Inflammatory macrophage (primary cell): Measurements from ENCODE around the gene ARHGAP10.
"Not testable (repeated sequence)": the region's sequence is repeated elsewhere in the genome, so short reads cannot be mapped to it uniquely, and the experiment has no call there.

ENCODE experiments used
- DNase-seq, 2 donors: peaks; one replicate each; pipeline ENCODE4 v3.0.0-alpha.2; 2020 to 2022

Gene ARHGAP10

DNA sequence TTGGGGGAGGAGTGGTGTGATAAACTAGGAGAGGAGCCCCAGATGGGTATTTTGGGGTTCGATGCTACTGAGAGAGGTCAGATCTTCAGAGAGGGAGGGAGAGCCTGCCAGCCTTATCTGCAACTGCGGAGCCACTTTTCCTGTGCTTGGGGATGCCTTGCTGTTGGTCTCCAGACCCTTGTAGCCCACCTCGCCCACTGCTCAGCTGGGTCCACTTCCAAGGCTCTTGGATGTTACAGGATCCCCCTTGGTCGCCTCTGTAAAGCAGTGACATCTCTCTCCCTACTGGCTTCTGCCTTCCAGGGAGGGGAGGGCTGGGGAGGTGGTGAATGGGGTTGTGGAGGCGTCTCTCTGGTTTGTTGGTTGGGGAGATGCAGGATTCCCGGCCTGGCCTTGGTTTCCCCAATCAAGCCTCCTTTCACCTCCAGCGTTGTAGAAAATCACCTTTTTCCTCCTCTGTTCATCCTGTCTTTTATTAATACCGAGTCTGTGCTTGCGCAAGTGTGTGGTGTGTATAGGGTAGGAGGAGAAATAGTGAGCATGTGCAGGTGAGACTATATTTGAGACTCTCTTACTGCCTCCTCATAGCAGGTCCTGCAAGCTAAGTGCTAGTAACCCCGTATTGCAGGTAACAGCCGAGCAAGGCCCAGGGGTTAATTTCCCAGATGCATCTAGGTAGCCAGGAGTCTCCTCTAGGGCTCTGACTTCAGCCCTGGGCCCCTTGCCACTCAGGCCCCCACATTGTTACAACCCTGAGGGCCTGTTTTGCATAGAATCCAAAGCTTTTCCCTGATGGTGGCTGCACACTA lies 337.4 kb downstream of the ARHGAP10 start:
- DNase-seq = no peak

DNA sequence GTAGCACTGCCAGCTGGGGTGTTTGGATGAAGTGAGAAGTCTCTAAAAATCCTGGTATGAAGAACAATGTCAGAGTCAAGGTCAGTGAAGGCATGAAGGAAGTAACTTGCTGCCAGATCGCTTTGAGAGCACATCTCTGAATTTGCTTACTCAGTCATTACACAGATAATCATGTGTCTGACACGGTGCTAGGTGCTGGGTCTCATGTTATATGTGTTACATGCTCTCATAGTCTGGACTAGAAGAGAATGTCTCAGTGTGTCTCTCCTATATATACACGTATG lies 337.9 kb downstream of the ARHGAP10 start:
- no peak for DNase-seq

- DNase-seq = no peak
Measured at GRCh38 chr4:148071009-148071408, 339.1 kb downstream of the ARHGAP10 start.

DNA sequence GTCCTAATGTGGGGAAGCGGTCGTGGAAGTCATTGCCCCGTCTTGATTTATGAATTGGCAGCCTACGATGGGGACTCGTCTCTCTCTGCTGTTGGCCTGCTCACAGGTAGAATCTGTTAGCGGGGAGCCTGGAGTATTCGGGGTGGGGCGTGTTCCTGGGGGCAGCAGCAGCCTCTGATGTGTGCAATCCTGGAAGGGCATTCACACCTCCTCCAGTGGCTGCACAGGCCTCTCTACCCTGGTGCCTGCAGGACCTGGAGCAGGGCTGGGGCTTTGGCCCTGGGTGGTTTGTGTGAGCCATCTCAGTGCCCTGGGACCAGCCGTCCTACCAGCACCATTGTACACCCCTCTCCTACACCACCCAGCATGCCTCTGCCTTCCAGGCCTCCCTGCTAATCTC lies 340.9 kb downstream of the ARHGAP10 start:
- no peak for DNase-seq

- DNase-seq = no peak
Measured at GRCh38 chr4:148073349-148073748, 341.5 kb downstream of the ARHGAP10 start.

- no peak for DNase-seq
Measured at GRCh38 chr4:148074462-148074861, 342.6 kb downstream of the ARHGAP10 start.

DNA sequence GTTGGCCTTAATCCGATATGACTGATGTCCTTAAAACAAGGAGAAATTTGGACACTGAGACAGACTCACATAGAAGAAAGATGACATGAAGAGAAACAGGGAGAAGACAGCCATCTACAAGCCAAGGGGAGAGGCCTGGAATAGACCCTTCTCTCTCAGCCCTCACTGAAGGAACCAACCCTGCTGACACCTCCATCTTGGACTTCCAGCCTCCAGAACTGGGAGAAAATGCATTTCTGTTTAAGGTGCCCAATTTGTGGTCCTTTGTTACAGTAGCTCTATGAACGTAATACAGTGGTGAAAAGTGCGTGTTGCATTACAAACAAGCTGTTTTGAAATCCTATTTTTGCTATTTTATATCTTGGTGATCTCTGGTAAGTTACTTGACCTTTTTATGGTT lies 343.6 kb downstream of the ARHGAP10 start:
- DNase-seq = no peak

GRCh38 chr4:148076964-148077363 lies 345.1 kb downstream of the ARHGAP10 start:
- DNase-seq = no peak

DNA sequence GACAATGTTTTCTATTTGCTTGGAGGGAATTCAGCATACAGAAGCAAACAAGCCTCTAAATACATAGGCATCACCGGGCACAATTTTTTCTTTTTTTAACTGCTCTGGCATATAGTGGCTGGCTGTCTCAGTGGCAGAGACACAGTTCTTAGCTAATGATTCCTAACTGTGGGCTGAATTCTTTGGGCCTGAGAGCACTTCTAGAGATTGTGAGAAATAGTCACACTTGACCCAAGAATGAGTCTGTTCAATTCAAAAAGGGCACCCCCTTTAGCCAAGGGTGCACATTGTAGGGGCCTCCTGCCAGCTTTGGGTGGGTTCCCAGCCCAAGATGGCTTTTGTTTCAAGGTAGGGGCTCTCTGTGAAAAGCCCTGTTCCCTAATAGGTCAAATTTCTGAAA lies 345.7 kb downstream of the ARHGAP10 start:
- no peak for DNase-seq

DNA sequence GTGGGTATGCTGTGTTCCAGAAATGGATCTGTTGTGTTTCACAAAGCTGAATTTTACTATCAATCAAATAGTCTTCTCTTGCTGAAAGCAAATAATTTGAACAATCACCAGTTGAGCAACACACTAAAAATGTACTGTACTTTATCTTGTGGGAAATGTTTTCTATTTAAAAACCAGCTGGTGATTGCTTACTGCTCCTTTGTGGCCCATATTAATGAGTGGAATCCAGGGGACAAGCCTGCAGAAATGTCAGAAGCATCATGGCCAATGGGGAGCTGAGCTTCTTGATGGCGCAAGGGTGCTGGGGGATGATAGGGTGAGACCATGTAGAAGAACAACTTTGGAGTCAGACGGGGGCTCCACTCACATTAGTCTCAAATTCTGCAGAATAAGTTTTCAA lies 346.2 kb downstream of the ARHGAP10 start:
- no peak for DNase-seq

- DNase-seq = no peak
Measured at GRCh38 chr4:148079961-148080360, 348.1 kb downstream of the ARHGAP10 start.

GRCh38 chr4:148081267-148081666 lies 349.4 kb downstream of the ARHGAP10 start:
- no peak for DNase-seq

DNA sequence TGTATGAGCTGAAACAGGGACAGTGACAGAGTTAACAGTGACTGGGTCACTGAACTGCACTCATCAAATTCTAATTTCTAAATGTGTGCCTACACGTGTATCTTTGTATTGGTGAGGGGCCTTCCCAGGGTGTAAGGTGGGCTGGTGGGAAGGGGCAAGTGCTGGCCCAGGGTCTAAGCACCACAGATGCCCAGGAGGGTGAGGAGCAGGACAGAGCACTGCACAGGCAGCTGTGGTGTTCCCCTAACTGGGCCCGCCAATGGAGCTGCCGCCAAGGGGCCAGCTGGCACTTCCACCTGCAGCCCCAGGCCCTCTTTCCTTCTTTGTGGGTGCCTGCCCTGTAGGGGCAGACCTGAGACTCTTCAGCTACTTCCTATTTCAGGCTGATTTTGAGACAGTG lies 349.9 kb downstream of the ARHGAP10 start:
- no peak for DNase-seq

DNA sequence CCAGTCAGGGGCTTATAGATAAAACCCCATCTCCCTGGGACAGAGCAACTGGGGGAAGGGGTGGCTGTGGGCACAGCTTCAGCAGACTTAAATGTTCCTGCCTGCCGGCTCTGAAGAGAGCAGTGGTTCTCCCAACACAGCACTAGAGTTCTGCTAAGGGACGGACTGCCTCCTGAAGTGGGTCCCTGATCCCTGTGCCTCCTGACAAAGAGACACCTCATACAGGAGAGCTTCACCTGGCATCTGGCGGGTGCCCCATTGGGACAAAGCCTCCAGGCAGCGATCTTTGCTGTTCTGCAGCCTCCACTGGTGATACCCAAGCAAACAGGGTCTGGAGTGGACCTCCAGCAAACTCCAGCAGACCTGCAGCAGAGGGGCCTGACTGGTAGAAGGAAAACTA lies 351.2 kb downstream of the ARHGAP10 start:
- DNase-seq = not testable (repeated sequence)

DNA sequence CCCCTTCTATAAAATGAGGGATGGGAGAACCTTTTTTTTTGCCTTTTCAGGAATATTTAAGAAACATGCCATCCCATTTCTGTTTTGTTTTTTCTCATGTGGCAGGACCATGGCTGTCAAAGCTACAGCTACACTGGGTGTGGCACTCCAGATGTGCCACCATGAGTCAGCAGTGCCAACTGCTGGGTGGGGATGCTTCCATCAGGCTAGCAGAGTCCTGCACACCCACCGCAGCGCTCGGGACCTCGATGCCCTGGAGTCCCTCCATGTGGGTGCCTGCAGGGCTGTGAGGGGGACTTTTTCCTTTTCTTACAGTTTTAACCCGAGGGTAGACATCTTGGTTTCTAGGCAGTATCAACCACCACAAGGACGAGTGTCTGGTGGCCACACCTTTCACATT lies 357.7 kb downstream of the ARHGAP10 start:
- DNase-seq = no peak

DNA sequence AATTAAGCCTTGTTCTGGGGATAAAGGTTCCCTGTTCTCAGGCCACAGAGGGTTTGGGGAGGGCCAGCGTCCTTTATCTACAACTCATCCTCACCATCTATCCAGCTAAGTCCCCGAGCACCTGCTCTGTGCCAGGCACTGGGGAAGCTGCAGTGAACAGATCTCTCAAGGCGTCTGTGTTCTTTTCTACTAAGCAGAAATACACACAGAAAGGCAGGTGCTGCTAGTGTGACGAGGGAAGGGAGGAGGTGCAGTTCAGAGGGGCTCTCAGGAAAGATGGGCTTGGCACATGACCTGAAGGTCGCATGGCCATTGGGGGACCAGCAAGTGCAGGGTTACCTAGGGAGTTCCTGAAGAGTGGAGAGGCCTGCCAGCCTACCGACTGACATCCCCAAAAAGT lies 358.1 kb downstream of the ARHGAP10 start:
- no peak for DNase-seq

DNA sequence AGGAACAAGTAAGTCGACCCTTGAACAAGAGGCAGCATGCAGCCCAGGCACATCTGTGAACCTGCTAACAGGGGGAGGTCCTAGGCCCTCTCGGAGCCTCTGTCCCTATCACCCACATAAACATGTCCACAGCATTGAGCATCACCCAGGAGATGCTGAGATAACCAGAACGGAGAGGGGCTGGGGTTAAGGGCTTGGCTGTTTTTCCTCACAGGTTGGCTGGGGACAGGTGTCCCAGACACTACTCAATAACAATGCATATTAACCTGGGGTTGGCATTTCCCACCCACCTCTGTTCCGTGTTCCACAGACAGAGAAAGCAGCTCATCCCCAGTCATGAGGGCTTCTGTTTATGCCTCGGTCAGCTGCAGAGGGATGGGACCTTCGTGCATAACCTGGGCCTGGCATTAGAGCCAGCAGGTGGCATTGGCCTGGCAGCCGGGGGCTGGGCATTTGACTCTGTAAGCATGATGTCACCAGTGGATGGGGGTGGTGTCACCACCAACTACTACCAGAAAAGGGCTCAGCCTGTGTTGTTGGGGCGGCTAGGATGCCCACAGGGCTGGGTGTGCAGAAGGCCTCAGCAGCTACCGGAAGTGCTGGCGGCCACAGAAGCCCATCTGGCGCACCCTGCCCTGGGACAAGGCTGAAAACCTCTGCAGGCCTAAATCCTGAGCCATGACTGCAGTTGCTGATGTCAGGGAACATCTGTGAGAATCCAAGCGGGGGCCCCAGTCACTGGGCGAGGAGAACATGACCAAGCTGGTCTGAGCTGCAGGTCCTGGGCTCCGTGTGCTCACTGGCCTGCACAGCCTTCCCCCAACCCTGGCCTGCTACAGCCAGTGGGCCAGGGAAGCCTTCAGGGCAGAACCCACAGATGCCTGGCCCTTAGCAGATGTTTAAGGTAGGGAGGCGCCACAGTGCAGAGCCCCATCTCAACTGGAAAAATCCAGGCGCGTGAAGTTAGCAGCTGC lies 358.9 kb downstream of the ARHGAP10 start:
- no peak for DNase-seq

GRCh38 chr4:148091896-148092295 lies 360.0 kb downstream of the ARHGAP10 start:
- DNase-seq = no peak

DNA sequence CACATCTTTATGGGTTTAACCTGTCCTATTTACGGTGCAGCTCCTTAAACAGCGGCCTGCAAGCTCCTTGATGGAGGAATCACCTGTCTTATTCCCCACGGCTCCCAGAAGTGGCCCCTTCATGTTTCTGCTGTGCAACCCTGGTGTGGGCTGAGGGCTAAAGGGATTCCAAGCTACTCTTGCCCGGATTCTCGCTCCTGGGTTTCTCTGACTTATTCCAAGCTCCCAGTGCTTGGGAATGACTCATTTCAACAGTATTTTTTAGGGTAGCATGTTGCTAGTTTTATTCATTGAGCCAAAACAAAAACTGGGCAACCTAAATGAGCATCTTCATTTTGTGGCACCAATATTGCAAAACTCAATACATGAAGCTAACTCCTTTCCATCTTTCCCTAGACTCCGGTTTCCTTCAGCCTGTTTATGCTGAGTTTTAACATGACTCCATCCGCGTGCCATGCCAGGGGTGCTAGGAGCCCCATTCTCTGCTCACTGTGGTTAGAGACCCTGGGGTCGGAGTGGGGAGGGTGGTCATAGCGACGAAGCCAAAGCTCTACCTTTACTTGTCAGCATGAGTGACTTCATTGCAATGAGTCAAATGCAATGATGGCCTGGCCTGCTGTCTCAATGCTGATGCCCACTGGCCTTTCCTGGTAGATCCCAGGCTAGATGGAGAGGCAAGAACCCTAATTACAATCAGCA lies 360.6 kb downstream of the ARHGAP10 start:
- no peak for DNase-seq

DNA sequence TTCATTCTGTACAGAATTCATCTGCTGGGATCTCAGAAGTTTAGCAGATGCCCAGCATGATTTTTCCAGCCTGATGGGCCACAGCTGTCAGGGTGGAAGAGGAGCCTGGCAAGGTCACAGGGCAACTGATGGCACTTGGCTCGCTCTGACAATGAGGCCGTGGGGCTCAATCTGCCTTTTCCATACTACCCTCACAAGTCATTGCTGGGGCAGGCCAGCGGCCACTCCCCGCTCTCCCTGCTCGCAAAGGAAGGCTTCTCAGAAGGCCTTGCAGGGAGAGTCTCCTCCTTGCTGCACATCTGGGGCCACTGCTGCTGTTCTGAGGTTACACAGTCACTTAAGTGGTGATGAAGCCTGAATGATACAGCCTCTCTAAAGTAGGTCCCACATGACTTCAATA lies 361.2 kb downstream of the ARHGAP10 start:
- no peak for DNase-seq

DNA sequence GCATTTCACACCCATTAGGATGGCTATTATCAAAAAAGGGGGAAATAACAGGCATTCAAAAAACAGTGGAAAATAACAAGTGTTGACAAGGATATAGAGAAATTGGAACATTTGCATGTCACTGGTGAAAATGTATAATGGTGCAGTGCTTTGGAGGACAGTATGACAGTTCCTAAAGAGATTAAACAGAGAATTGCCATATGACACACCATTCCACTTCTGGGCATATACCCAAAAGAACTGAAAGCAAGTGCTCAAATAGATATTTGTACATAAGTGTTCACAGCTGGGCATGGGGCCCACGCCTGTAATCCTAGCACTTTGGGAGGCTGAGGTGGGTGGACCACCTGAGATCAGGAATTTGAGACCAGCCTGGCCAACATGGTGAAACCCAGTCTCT lies 362.3 kb downstream of the ARHGAP10 start:
- no peak for DNase-seq

DNA sequence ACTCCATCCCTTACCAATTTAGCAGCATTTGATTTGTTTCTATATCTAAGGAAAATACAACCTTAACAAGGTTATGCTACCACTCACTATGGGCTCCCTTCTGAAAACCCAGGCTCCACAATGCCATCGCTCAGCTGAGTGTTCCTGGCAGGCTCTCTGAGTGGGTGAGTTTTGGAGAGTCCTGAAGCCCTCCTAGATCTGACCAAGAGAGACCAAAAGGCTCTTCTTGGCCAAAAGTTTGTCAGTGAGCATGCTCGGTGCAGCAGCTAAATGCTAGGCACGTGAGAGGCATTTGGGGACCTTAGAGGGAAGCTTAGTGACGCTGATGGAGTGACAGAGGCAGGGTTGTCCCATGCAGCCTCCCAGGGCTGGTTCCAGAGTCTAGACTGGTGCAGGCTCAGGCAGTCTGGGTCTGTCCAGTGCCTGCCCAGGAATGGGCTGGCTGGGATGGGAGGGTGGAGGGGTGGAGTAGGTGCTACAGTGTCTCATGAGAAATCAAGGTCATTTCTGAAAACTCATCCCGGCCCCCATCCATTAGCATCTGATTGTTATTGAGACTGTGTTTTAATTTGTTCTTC lies 363.5 kb downstream of the ARHGAP10 start:
- DNase-seq = no peak

DNA sequence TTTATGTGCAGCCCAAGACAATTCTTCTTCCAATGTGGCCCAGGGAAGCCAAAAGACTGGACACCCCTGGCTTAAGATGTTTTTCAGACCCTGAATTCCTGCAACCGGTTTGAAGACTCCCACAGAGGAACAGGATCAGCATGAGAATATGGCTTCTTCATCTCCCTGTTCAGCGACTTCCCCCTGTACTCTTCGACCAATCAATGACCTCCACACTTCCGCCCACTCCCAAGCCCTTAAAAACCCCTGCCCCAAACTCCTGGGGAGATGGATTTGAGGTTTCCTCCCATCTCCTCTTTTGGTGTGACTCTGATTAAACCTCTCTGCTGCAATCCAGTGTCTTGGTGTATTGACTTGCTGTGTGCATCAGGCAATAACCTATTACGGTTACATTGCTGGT lies 365.9 kb downstream of the ARHGAP10 start:
- DNase-seq = no peak
